GM19099 (cell line): ENCODE results near the gene REV1.

ENCODE experiments used
- POLR2A ChIP-seq: IDR thresholded peaks from 3 replicates; pipeline ENCODE4 v1.6.1; 2011; ENCODE audit warnings: low read depth; ENCODE audit not compliant: insufficient read length; ENCODE audit errors: extremely low read depth

REV1 gene

GRCh38 chr2:99490623-99491461 lies 1.0 kb upstream of the REV1 start:
- TF ChIP-seq POLR2A, result no peak

GRCh38 chr2:99489063-99489760 lies 605 bp downstream of the REV1 start:
- no peak for TF ChIP-seq POLR2A

DNA sequence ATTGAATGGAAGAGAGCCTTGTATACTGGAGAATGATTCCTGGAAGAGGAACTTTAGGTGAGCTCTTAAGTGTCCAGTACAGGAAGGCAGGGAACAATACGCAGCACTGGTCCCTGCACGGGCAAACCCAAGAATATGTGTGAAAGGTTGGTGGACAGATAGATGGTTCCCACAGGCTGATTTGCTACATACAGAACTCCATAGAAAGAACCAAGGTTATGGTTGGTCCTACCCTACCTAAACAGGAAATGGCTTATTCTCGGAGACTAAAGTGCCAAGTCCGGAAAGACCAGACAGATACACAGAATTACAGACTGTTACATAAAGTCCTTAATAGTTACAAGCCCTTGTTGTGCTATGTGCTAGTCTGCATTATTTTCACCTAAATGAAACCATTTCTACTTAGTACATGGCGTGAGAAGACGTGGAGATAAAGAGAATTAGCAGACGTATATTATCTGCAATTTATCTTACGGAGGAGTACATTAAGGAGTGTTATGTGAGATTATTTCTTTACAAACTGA lies 1.2 kb downstream of the REV1 start:
- TF ChIP-seq POLR2A, result no peak

GRCh38 chr2:99487906-99488305 lies 1.9 kb downstream of the REV1 start:
- TF ChIP-seq POLR2A, result no peak

GRCh38 chr2:99485824-99486223 lies 4.0 kb downstream of the REV1 start:
- TF ChIP-seq POLR2A, result no peak

GRCh38 chr2:99485411-99485810 lies 4.4 kb downstream of the REV1 start:
- no peak for TF ChIP-seq POLR2A

- no peak for TF ChIP-seq POLR2A
Measured at GRCh38 chr2:99484205-99484604, 5.6 kb downstream of the REV1 start.

- no peak for TF ChIP-seq POLR2A
Measured at GRCh38 chr2:99481941-99482340, 7.9 kb downstream of the REV1 start.

- TF ChIP-seq POLR2A, result no peak
Measured at GRCh38 chr2:99481527-99481926, 8.3 kb downstream of the REV1 start.

GRCh38 chr2:99480390-99480789 lies 9.4 kb downstream of the REV1 start:
- TF ChIP-seq POLR2A, result no peak

DNA sequence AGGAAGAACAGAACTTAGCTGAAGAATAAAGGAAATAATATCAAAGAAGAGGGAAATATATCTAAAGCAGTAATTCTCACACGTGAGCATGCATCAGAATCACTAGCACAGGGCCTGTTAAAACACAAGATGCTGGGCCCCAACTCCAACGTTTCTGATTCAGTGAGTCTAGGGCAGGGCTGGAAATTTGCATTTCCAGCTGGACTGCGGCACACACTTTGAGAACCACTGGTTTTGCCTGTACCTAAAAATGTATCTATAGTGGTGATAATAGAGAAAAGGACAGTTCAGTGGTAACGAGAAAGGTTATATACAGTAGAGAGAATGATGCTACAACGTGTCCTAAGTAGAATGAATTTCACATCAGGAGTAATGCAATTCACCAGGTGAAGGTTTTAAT lies 11.2 kb downstream of the REV1 start:
- no peak for TF ChIP-seq POLR2A

- TF ChIP-seq POLR2A, result no peak
Measured at GRCh38 chr2:99477054-99477453, 12.8 kb downstream of the REV1 start.

DNA sequence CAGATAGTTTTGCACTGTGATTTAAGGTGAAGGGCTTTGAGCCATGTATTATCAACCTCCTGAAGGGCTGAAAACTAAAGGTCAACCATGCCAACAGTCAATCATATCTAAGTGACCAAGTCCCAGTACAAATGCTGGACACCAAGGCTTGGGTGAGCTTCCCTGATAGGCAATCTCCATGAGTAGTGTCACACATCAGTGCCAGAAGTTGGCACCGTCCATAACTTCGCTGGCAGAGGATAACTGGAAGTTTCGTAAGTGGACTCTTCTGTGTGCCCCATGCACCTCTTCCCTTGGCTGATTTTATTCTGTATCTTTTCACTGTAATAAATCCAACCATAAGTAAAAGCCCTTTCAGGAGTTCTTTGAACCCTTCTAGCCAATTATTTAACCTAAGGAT lies 13.2 kb downstream of the REV1 start:
- no peak for TF ChIP-seq POLR2A

DNA sequence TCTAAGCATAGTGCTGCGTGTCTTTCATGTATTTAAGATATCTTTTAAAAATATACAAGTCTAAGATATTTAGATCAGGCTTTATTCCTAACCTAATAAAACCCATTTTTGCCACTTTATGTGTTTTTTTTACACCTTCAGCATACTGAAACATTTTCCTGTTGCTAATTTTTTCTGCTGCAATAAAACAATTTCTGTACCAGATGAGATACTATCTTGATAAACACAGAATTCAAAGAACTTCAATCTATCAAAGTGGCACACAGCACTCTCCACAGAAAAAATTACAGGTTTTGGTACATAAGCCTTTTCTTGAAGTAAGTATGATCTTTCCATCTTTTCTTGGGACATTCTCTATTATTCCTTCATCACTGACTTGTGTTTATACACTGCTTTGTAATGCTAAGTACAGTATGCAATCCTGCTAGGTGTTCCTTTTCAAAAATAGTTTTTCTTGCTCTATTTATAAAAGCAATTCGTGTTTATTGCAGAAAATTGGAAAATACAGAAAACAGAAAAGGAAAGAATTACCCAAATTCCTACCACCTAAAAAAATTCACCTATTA lies 16.2 kb downstream of the REV1 start:
- no peak for TF ChIP-seq POLR2A

DNA sequence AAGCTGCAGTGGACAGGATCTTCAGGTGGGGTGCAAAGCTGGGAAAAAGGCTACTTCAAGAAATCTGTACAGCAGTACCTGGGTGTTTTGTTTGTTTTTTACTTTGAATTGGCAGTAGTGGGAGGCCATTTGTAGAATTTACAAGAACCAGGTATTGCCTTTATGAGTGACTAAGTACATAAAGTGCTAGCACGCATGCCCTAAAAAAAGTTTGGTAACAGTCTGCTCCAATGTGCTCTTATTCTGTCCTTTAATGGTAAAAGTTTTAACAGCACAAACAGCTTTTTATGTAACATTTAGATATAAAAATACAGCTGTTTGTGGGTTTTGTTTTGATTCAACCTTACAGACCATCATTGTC lies 17.2 kb downstream of the REV1 start:
- TF ChIP-seq POLR2A, result no peak
